Stimulated activated CD4-positive, alpha-beta T cell treated with anti-CD3 and anti-CD28 coated beads, Interleukin-4, amount 100 ng/mL, for 48 hours (primary cell): ENCODE data around the gene ATP8B1.

Experiments used
- DNase-seq, 2 donors: peaks; one replicate each; pipeline ENCODE4 v3.0.0-alpha.2; 2020; ENCODE audit warnings: low read depth in 2 of 2

ATP8B1 gene

GRCh38 chr18:57792631-57793301 lies 10.3 kb downstream of the ATP8B1 start:
- no peak for DNase-seq

GRCh38 chr18:57791911-57792310 lies 11.2 kb downstream of the ATP8B1 start:
- DNase-seq: no peak

- no peak for DNase-seq
Measured at GRCh38 chr18:57791192-57791591, 11.9 kb downstream of the ATP8B1 start.

- no peak for DNase-seq
Measured at GRCh38 chr18:57790316-57790715, 12.8 kb downstream of the ATP8B1 start.

GRCh38 chr18:57789759-57790158 lies 13.4 kb downstream of the ATP8B1 start:
- DNase-seq: no peak

- no peak for DNase-seq
Measured at GRCh38 chr18:57789090-57789489, 14.0 kb downstream of the ATP8B1 start.

- DNase-seq: no peak
Measured at GRCh38 chr18:57787068-57787685, 15.9 kb downstream of the ATP8B1 start.

- DNase-seq: no peak
Measured at GRCh38 chr18:57785751-57786437, 17.2 kb downstream of the ATP8B1 start.

- DNase-seq: no peak
Measured at GRCh38 chr18:57784801-57785114, 18.4 kb downstream of the ATP8B1 start.

- no peak for DNase-seq
Measured at GRCh38 chr18:57784034-57784800, 18.9 kb downstream of the ATP8B1 start.

GRCh38 chr18:57782049-57782448 lies 21.1 kb downstream of the ATP8B1 start:
- DNase-seq: no peak

- DNase-seq: no peak
Measured at GRCh38 chr18:57780706-57781347, 22.3 kb downstream of the ATP8B1 start.

GRCh38 chr18:57780318-57780705 lies 22.8 kb downstream of the ATP8B1 start:
- no peak for DNase-seq

GRCh38 chr18:57776767-57777166 lies 26.3 kb downstream of the ATP8B1 start:
- DNase-seq: no peak

GRCh38 chr18:57776354-57776753 lies 26.8 kb downstream of the ATP8B1 start:
- DNase-seq: no peak

- DNase-seq: no peak
Measured at GRCh38 chr18:57775937-57776336, 27.2 kb downstream of the ATP8B1 start.

- DNase-seq: no peak
Measured at GRCh38 chr18:57772387-57772799, 30.7 kb downstream of the ATP8B1 start.

GRCh38 chr18:57771626-57772025 lies 31.5 kb downstream of the ATP8B1 start:
- DNase-seq: no peak

- DNase-seq: no peak
Measured at GRCh38 chr18:57771193-57771592, 31.9 kb downstream of the ATP8B1 start.

GRCh38 chr18:57768537-57769326 lies 34.4 kb downstream of the ATP8B1 start:
- no peak for DNase-seq
